HG03558 (cell line): Measurements from ENCODE around the gene NOX4.
"Not testable (repeated sequence)": the region's sequence is repeated elsewhere in the genome, so short reads cannot be mapped to it uniquely, and the experiment has no call there.

Experiments
- ATAC-seq: cut with Tn5 transposase; IDR thresholded peaks from one replicate; pipeline ENCODE4 v1.9.1; 2021; ENCODE audit warnings: moderate number of reproducible peaks; ENCODE audit not compliant: unreplicated experiment; ENCODE audit errors: extremely low read depth

The NOX4 gene

GRCh38 chr11:89387501-89387900, 103.7 kb downstream of the NOX4 start:
- not testable (repeated sequence) for ATAC-seq

GRCh38 chr11:89382986-89383385, 108.2 kb downstream of the NOX4 start:
- not testable (repeated sequence) for ATAC-seq

- no peak for ATAC-seq
These were observed 110.1 kb downstream of the NOX4 start for GRCh38 chr11:89381094-89381493.

- ATAC-seq: not testable (repeated sequence)
These were observed 111.0 kb downstream of the NOX4 start for GRCh38 chr11:89379976-89380771.

GRCh38 chr11:89378986-89379385, 112.2 kb downstream of the NOX4 start:
- ATAC-seq: not testable (repeated sequence)

GRCh38 chr11:89369356-89369755, 121.8 kb downstream of the NOX4 start:
- not testable (repeated sequence) for ATAC-seq

GRCh38 chr11:89364856-89365255, 126.3 kb downstream of the NOX4 start:
- ATAC-seq: not testable (repeated sequence)

- ATAC-seq: no peak
These were observed 129.4 kb downstream of the NOX4 start for GRCh38 chr11:89361734-89362133.

GRCh38 chr11:89359208-89359607, 132.0 kb downstream of the NOX4 start:
- not testable (repeated sequence) for ATAC-seq

GRCh38 chr11:89358761-89359160, 132.4 kb downstream of the NOX4 start:
- no peak for ATAC-seq

GRCh38 chr11:89355646-89356045, 135.5 kb downstream of the NOX4 start:
- ATAC-seq: no peak

GRCh38 chr11:89354513-89354912, 136.7 kb downstream of the NOX4 start:
- not testable (repeated sequence) for ATAC-seq

- no peak for ATAC-seq
These were observed 144.1 kb downstream of the NOX4 start for GRCh38 chr11:89347071-89347470.

- ATAC-seq: no peak
These were observed 144.6 kb downstream of the NOX4 start for GRCh38 chr11:89346601-89347000.

GRCh38 chr11:89342880-89343572, 148.1 kb downstream of the NOX4 start:
- ATAC-seq: not testable (repeated sequence)

- not testable (repeated sequence) for ATAC-seq
These were observed 150.7 kb downstream of the NOX4 start for GRCh38 chr11:89340450-89340849.

GRCh38 chr11:89338073-89338472, 153.1 kb downstream of the NOX4 start:
- ATAC-seq: not testable (repeated sequence)

GRCh38 chr11:89337100-89337650, 154.0 kb downstream of the NOX4 start:
- ATAC-seq: not testable (repeated sequence)

- not testable (repeated sequence) for ATAC-seq
These were observed 157.5 kb downstream of the NOX4 start for GRCh38 chr11:89333704-89334103.

GRCh38 chr11:89331940-89332339, 159.2 kb downstream of the NOX4 start:
- ATAC-seq: not testable (repeated sequence)

GRCh38 chr11:89327885-89328284, 163.3 kb downstream of the NOX4 start:
- ATAC-seq: no peak
